A549 (cell line): ENCODE data around the gene DMRT1. TPM values are rescaled to one million over a fixed set of nuclear protein-coding genes. Genes with fewer than 3 reads are reported as not detected.

Experiments used
- ATAC-seq, 2 experiments: fragments of 200-7000 bp in 1 of 2; fragments of >200 bp in 1 of 2; cut with Nextera tagmentation in 1 of 2; cut with Tn5 transposase in 1 of 2; 3 replicates each; pipeline versions ENCODE4 v1.8.0 to v1.9.1; 2018 to 2020; ENCODE audit warnings: mild to moderate bottlenecking in 1 of 2, moderate library complexity in 1 of 2
- CTCF ChIA-PET: fragments of 300-600 bp; sonication (Branson Sonifier 250); formaldehyde crosslinking; extraction: SDS; loops from one replicate; lab custom pipeline; 2021; ENCODE audit warnings: antibody characterized with exemption, inconsistent platforms; lab: Yijun Ruan, JAX
- POLR2A ChIA-PET: fragments of 350-600 bp; formaldehyde crosslinking; extraction: SDS; loops from one replicate; lab custom pipeline; 2021; ENCODE audit warnings: antibody characterized with exemption, inconsistent platforms; lab: Yijun Ruan, JAX
- DNase-seq, 2 experiments: peaks; one replicate each; pipeline versions ENCODE4 v3.0.0 to v3.0.0-alpha.2; 2011 to 2016; ENCODE audit warnings: low read depth in 1 of 2, low spot score in 1 of 2
- FAIRE-seq: peaks from 2 replicates; lab custom pipeline; 2011; peaks lifted over from hg19 to GRCh38; lab: Jason Lieb, UNC
- H3K27ac ChIP-seq, 2 experiments: fragments of >200 bp; sonication (Bioruptor Twin); formaldehyde crosslinking; 3 replicates each; pipeline ENCODE4 v1.5.1; 2016 to 2017
- H3K4me1 ChIP-seq: fragments of >200 bp; sonication (Bioruptor Twin); formaldehyde crosslinking; 3 replicates; pipeline ENCODE4 v1.6.1; 2016
- H3K4me2 ChIP-seq: fragments of >200 bp; sonication (Bioruptor Twin); formaldehyde crosslinking; 3 replicates; pipeline ENCODE4 v1.6.1; 2016
- H3K4me3 ChIP-seq: fragments of >200 bp; sonication (Bioruptor Twin); formaldehyde crosslinking; 3 replicates; pipeline ENCODE4 v1.5.1; 2016
- H3K9me3 ChIP-seq: fragments of >200 bp; sonication (Bioruptor Twin); formaldehyde crosslinking; 3 replicates; pipeline ENCODE4 v1.6.1; 2016
- CBX8 ChIP-seq: fragments of 200-600 bp; sonication (generic); IDR thresholded peaks from 2 replicates; pipeline ENCODE4 v1.6.1; 2016
- CEBPB ChIP-seq, 2 experiments: fragments of >200 bp in 1 of 2; sonication (Bioruptor Twin) in 1 of 2; formaldehyde crosslinking in 1 of 2; IDR thresholded peaks; 2 replicates each; pipeline ENCODE4 v1.6.1; 2012 to 2016
- CHD2 ChIP-seq: fragments of 150-350 bp; IDR thresholded peaks from 2 replicates; pipeline ENCODE4 v1.6.1; 2014; ENCODE audit warnings: low read length; ENCODE audit not compliant: partially characterized antibody
- FOSL2 ChIP-seq, 2 experiments: fragments of 450-650 bp in 1 of 2; fragments of >200 bp in 1 of 2; sonication (Bioruptor Twin) in 1 of 2; formaldehyde crosslinking; IDR thresholded peaks; 2 replicates each; pipeline versions ENCODE4 v1.5.0 to v1.6.1; 2016 to 2020; ENCODE audit warnings: mild to moderate bottlenecking in 1 of 2, moderate library complexity in 1 of 2
- FOXS1 ChIP-seq: fragments of 250-450 bp; sonication (Bioruptor Pico); IDR thresholded peaks from 2 replicates; pipeline ENCODE4 v1.5.0; 2020; ENCODE audit warnings: mild to moderate bottlenecking, moderate library complexity
- GATA3 ChIP-seq: IDR thresholded peaks from 2 replicates; pipeline ENCODE4 v1.6.1; 2012; ENCODE audit warnings: borderline replicate concordance
- HEYL ChIP-seq: fragments of 250-450 bp; sonication (Bioruptor Pico); IDR thresholded peaks from 2 replicates; pipeline ENCODE4 v1.8.0; 2021; ENCODE audit warnings: mild to moderate bottlenecking, moderate library complexity
- HOXA7 ChIP-seq: fragments of 250-450 bp; sonication (Bioruptor Pico); IDR thresholded peaks from 2 replicates; pipeline ENCODE4 v1.5.0; 2020; ENCODE audit warnings: mild to moderate bottlenecking, moderate library complexity
- HOXB13 ChIP-seq: fragments of 250-450 bp; sonication (Bioruptor Pico); IDR thresholded peaks from 2 replicates; pipeline ENCODE4 v1.5.0; 2020; ENCODE audit warnings: low read depth, mild to moderate bottlenecking, moderate library complexity
- KDM5A ChIP-seq: fragments of 200-600 bp; sonication (generic); IDR thresholded peaks from 2 replicates; pipeline ENCODE4 v1.6.1; 2016; ENCODE audit warnings: antibody characterized with exemption, mild to moderate bottlenecking
- MAFK ChIP-seq: fragments of 450-650 bp; IDR thresholded peaks from 2 replicates; pipeline ENCODE4 v1.6.1; 2014; ENCODE audit not compliant: partially characterized antibody
- MAX ChIP-seq: IDR thresholded peaks from 2 replicates; pipeline ENCODE4 v1.6.1; 2012
- MAZ ChIP-seq: fragments of 150-350 bp; IDR thresholded peaks from 2 replicates; pipeline ENCODE4 v1.6.1; 2014; ENCODE audit warnings: antibody characterized with exemption, low read depth, low read length, borderline replicate concordance
- NFE2L2 ChIP-seq: fragments of 150-350 bp; conservative IDR thresholded peaks from 2 replicates; pipeline ENCODE4 v1.6.1; 2014; ENCODE audit warnings: low read length
- PBX3 ChIP-seq: IDR thresholded peaks from 2 replicates; pipeline ENCODE4 v1.6.1; 2012
- PHF8 ChIP-seq: fragments of 200-600 bp; sonication (generic); IDR thresholded peaks from 2 replicates; pipeline ENCODE4 v1.6.1; 2016; ENCODE audit warnings: low read depth, mild to moderate bottlenecking, antibody characterized with exemption, moderate library complexity, borderline replicate concordance
- POLR2A ChIP-seq: IDR thresholded peaks from 2 replicates; pipeline ENCODE4 v1.6.1; 2012; ENCODE audit warnings: mild to moderate bottlenecking, low read length
- RAD21 ChIP-seq, 2 experiments: fragments of >200 bp in 1 of 2; sonication (Bioruptor Twin) in 1 of 2; formaldehyde crosslinking in 1 of 2; IDR thresholded peaks in 1 of 2; conservative IDR thresholded peaks in 1 of 2; 2 replicates in 1 of 2; 3 replicates in 1 of 2; pipeline ENCODE4 v1.6.1; 2012 to 2018; ENCODE audit warnings: inconsistent platforms in 1 of 2
- RFX5 ChIP-seq: fragments of 450-650 bp; IDR thresholded peaks from 2 replicates; pipeline ENCODE4 v1.7.1; 2014; ENCODE audit warnings: antibody characterized with exemption, mild to moderate bottlenecking, moderate library complexity
- RNF2 ChIP-seq: fragments of 200-600 bp; sonication (generic); IDR thresholded peaks from 2 replicates; pipeline ENCODE4 v1.6.1; 2016; ENCODE audit warnings: low read depth, mild to moderate bottlenecking, antibody characterized with exemption, moderate library complexity, borderline replicate concordance
- SMC3 ChIP-seq: fragments of >200 bp; sonication (Bioruptor Twin); formaldehyde crosslinking; IDR thresholded peaks from 3 replicates; pipeline ENCODE4 v1.6.1; 2018; ENCODE audit warnings: inconsistent platforms
- USF2 ChIP-seq: fragments of 450-650 bp; IDR thresholded peaks from 2 replicates; pipeline ENCODE4 v1.6.1; 2014; ENCODE audit warnings: antibody characterized with exemption
- ZC3H11A ChIP-seq: fragments of 450-650 bp; IDR thresholded peaks from 2 replicates; pipeline ENCODE4 v1.6.1; 2014; ENCODE audit warnings: antibody characterized with exemption, mild to moderate bottlenecking
- ZNF302 ChIP-seq: fragments of 250-450 bp; sonication (Bioruptor Pico); IDR thresholded peaks from 2 replicates; pipeline ENCODE4 v1.9.0; 2021; ENCODE audit warnings: inconsistent platforms, mild to moderate bottlenecking, moderate library complexity
- ZSCAN20 ChIP-seq: fragments of 250-450 bp; sonication (Bioruptor Pico); IDR thresholded peaks from 2 replicates; pipeline ENCODE4 v1.8.0; 2022; ENCODE audit warnings: mild to moderate bottlenecking, moderate library complexity
- WGBS: methylation state at CpG from one replicate; pipeline ENCODE4 v1.1.6; 2017; ENCODE audit errors: missing lambda C conversion rate; 5-methylcytosine and 5-hydroxymethylcytosine counted together
- polyA plus RNA-seq, 4 experiments: library from polyadenylated mRNA; depleted of rRNA in 3 of 4; stranded (reverse); fragments of >200 nt; fragmentation: RNase III in 1 of 4; extraction: RNeasy Plus Mini Kit Qiagen cat#74134 plus additional on column Dnase treatment in 1 of 4; gene quantifications; 2 replicates in 3 of 4; 3 replicates in 1 of 4; pipeline ENCODE4 v1.2.3, GENCODE V29; 2011 to 2017
- TF ChIP-seq, protein P1 (sequence below): fragments of >200 bp; sonication (Bioruptor Twin); formaldehyde crosslinking; IDR thresholded peaks from 2 replicates; pipeline ENCODE4 v1.6.1; 2016
- TF ChIP-seq, protein P2 (sequence below): fragments of >200 bp; sonication (Bioruptor Twin); formaldehyde crosslinking; IDR thresholded peaks from 3 replicates; pipeline ENCODE4 v1.5.1; 2016
- TF ChIP-seq, protein P3 (sequence below): fragments of 150-350 bp; IDR thresholded peaks from 2 replicates; pipeline ENCODE4 v1.6.1; 2014; ENCODE audit warnings: low read depth, mild to moderate bottlenecking, low read length

The DMRT1 gene
- polyA plus RNA-seq, 2 of the 4 experiments (the other 2 are of a cell fraction): not detected

- Histone ChIP-seq H3K4me2 (no peak overlapping the region), H3K4me1 (peaks cover 4% of the 10 kb centered on the region; the same call in 1 of the 3 replicates), H3K9me3 (peaks cover 22% of the 10 kb centered on the region)
- DNase-seq: no peak
- TF ChIP-seq USF2 (no peak), PBX3 (no peak), ZSCAN20 (no peak), MAZ (no peak), FOXS1 (CRISPR knock-in tag) (no peak), GATA3 (no peak)
- TF ChIP-seq, protein P1, sequence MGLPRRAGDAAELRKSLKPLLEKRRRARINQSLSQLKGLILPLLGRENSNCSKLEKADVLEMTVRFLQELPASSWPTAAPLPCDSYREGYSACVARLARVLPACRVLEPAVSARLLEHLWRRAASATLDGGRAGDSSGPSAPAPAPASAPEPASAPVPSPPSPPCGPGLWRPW: no peak
- TF ChIP-seq, all 56 proteins: peak for 0
- POLR2A ChIA-PET: interaction anchor here (0.5 kb wide), 1 partner anchor 99 kb away, joined by 7 read pairs; no protein-coding TSS in a partner anchor
- Histone ChIP-seq H3K27ac (no peak overlapping the region), H3K4me3 (no peak overlapping the region)
- CTCF ChIA-PET: interaction anchor here (0.6 to 6.4 kb wide), 5 partner anchors 9 to 656 kb away, joined by 3 to 54 read pairs (median 5); no protein-coding TSS in a partner anchor
- ATAC-seq (no peak), FAIRE-seq (no peak)
- WGBS: 51% methylated on average over 2 of the region's 2 CpGs
Measured at GRCh38 chr9:1002678-1003077, 161.2 kb downstream of the DMRT1 start.

GRCh38 chr9:1005043-1005667 lies 163.7 kb downstream of the DMRT1 start:
- peak; percentile 25 to 67 for DNase-seq
- FAIRE-seq: no peak
- H3K4me3 ChIP-seq: no peak overlapping the region
- CTCF ChIA-PET: interaction anchor here (0.6 to 6.4 kb wide), 19 partner anchors 9 to 658 kb away, joined by 3 to 54 read pairs (median 4); partner anchors contain the start of gene DMRT3
- peaks cover under 1% of the 10 kb centered on the region; the same call in 1 of the 3 replicates for H3K9me3 ChIP-seq
- H3K27ac ChIP-seq: no peak overlapping the region
- H3K4me2 ChIP-seq: no peak overlapping the region
- POLR2A ChIA-PET: no interaction called here
- peak; percentile 67 to 72; a peak in 4 of 6 replicates for ATAC-seq
- 0 out of 3 replicates have a peak, but pooled peaks cover 3% of the 10 kb centered on the region for H3K4me1 ChIP-seq
- WGBS: 33% methylated on average over 10 of the region's 10 CpGs
- TF ChIP-seq ZNF302 (CRISPR knock-in tag) (no peak), SMC3 (no peak; the same call in 2 of the 3 replicates), CEBPB (IDR thresholded peaks at IDR 0.05) (no peak), KDM5A (no peak), CBX8 (no peak), MAX (no peak), PHF8 (no peak), HOXB13 (CRISPR knock-in tag) (no peak), POLR2A (no peak), MAFK (peak; percentile 43), FOXS1 (CRISPR knock-in tag) (no peak), CHD2 (no peak), RAD21 (conservative IDR thresholded peaks at IDR 0.05 in 1 of 2, IDR thresholded peaks at IDR 0.05 in 1 of 2) (peak; percentile 52 to 55), HEYL (no peak), ZSCAN20 (no peak), ZC3H11A (no peak), USF2 (no peak), NFE2L2 (0 out of 2 replicates have a peak, but pooled peaks have one; percentile 23), HOXA7 (no peak), RNF2 (no peak), MAZ (no peak), FOSL2 (IDR thresholded peaks at IDR 0.05) (no peak), FOSL2 (CRISPR knock-in tag; IDR thresholded peaks at IDR 0.05) (no peak), RFX5 (no peak)
- TF ChIP-seq, protein P1: no peak
- TF ChIP-seq, protein P2, sequence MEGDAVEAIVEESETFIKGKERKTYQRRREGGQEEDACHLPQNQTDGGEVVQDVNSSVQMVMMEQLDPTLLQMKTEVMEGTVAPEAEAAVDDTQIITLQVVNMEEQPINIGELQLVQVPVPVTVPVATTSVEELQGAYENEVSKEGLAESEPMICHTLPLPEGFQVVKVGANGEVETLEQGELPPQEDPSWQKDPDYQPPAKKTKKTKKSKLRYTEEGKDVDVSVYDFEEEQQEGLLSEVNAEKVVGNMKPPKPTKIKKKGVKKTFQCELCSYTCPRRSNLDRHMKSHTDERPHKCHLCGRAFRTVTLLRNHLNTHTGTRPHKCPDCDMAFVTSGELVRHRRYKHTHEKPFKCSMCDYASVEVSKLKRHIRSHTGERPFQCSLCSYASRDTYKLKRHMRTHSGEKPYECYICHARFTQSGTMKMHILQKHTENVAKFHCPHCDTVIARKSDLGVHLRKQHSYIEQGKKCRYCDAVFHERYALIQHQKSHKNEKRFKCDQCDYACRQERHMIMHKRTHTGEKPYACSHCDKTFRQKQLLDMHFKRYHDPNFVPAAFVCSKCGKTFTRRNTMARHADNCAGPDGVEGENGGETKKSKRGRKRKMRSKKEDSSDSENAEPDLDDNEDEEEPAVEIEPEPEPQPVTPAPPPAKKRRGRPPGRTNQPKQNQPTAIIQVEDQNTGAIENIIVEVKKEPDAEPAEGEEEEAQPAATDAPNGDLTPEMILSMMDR: peak; percentile 54
- TF ChIP-seq, protein P3, sequence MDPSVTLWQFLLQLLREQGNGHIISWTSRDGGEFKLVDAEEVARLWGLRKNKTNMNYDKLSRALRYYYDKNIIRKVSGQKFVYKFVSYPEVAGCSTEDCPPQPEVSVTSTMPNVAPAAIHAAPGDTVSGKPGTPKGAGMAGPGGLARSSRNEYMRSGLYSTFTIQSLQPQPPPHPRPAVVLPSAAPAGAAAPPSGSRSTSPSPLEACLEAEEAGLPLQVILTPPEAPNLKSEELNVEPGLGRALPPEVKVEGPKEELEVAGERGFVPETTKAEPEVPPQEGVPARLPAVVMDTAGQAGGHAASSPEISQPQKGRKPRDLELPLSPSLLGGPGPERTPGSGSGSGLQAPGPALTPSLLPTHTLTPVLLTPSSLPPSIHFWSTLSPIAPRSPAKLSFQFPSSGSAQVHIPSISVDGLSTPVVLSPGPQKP: no peak
